WERI-Rb-1 (cell line): ENCODE measurements around the gene CCN6.

Experiments used
- DNase-seq: peaks from one replicate; pipeline ENCODE4 v3.0.0-alpha.2; 2020
- H3K27ac ChIP-seq: fragments of 250-450 bp; sonication (Bioruptor Pico); 2 replicates; pipeline ENCODE4 v1.5.1; 2020; ENCODE audit warnings: mild to moderate bottlenecking, moderate library complexity
- H3K27me3 ChIP-seq: fragments of 250-450 bp; sonication (Bioruptor Pico); 2 replicates; pipeline ENCODE4 v1.5.1; 2021; ENCODE audit warnings: mild to moderate bottlenecking, low read depth, moderate library complexity; ENCODE audit not compliant: insufficient read depth, severe bottlenecking
- H3K36me3 ChIP-seq: fragments of 250-450 bp; sonication (Bioruptor Pico); 2 replicates; pipeline ENCODE4 v1.5.1; 2020; ENCODE audit warnings: mild to moderate bottlenecking, moderate library complexity
- H3K4me3 ChIP-seq: 2 replicates; pipeline ENCODE4 v1.5.1; 2011; ENCODE audit warnings: low read depth, mild to moderate bottlenecking, control low read depth, low read length
- H3K9me3 ChIP-seq: fragments of 250-450 bp; sonication (Bioruptor Pico); 2 replicates; pipeline ENCODE4 v1.5.1; 2021; ENCODE audit warnings: mild to moderate bottlenecking, moderate library complexity; ENCODE audit not compliant: severe bottlenecking
- TF ChIP-seq, protein P1 (sequence below): IDR thresholded peaks from 2 replicates; pipeline ENCODE4 v1.5.1; 2011; ENCODE audit warnings: low read depth, mild to moderate bottlenecking, control low read depth, inconsistent platforms, low read length

The CCN6 gene

DNA sequence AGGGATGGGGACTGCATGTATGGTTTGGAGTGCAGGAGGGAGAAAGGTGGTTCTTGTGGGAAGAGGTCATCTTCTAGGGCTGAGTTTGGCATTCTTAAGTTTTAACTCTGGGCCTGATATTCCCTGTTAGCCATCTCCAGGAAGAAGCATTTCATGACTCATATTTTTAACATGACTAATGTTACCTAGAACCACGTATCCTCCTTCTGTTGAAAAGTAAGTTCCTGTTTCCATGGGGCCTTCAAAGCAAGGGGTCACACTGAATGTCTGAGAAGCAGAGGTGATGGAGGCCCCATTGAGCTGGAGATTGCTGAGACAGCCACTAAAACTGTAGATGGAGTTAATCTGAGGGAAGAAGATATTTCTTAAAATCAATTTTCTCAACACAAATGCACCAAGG is 63.6 kb downstream of the CCN6 start:
- TF ChIP-seq, protein P1, sequence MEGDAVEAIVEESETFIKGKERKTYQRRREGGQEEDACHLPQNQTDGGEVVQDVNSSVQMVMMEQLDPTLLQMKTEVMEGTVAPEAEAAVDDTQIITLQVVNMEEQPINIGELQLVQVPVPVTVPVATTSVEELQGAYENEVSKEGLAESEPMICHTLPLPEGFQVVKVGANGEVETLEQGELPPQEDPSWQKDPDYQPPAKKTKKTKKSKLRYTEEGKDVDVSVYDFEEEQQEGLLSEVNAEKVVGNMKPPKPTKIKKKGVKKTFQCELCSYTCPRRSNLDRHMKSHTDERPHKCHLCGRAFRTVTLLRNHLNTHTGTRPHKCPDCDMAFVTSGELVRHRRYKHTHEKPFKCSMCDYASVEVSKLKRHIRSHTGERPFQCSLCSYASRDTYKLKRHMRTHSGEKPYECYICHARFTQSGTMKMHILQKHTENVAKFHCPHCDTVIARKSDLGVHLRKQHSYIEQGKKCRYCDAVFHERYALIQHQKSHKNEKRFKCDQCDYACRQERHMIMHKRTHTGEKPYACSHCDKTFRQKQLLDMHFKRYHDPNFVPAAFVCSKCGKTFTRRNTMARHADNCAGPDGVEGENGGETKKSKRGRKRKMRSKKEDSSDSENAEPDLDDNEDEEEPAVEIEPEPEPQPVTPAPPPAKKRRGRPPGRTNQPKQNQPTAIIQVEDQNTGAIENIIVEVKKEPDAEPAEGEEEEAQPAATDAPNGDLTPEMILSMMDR: no peak
- no peaks in the 10 kb centered on the region for H3K27me3 ChIP-seq
- no peak overlapping the region for H3K4me3 ChIP-seq
- no peak overlapping the region for H3K27ac ChIP-seq
- no peaks in the 10 kb centered on the region for H3K9me3 ChIP-seq
- DNase-seq: no peak
- no peaks in the 10 kb centered on the region for H3K36me3 ChIP-seq

DNA sequence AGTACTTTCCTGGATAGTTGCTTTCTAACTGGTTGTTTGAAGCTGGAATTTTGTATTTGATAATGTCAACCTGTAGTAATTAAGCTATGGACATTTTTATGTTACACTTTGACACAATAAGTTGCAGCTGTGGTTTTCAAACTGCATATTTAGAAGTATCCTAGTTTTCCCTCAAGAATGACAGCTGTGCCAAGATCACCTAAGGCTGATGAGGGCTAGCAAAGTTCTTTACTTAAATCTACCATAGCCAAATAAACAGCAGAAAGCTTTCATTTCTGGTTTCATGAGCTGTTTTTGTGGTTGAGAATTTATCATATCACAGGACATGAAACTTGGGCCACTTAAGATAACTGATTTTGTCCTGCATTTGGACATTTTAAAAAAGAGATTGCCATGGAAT is 64.1 kb downstream of the CCN6 start:
- DNase-seq: no peak
- Histone ChIP-seq H3K36me3 (no peaks in the 10 kb centered on the region), H3K27ac (no peak overlapping the region), H3K4me3 (no peak overlapping the region), H3K9me3 (no peaks in the 10 kb centered on the region), H3K27me3 (no peaks in the 10 kb centered on the region)
- TF ChIP-seq, protein P1: no peak
